Measurements from ENCODE around the gene AFF3. TPM values are rescaled to one million over a fixed set of nuclear protein-coding genes. Genes with fewer than 3 reads are reported as not detected.

The AFF3 gene
- total and polyA plus RNA-seq, 2 of the 8 experiments (the other 6 are each of a cell fraction or from before 2014, with no cell fraction given), result 0.27 to 3.0 TPM

DNA sequence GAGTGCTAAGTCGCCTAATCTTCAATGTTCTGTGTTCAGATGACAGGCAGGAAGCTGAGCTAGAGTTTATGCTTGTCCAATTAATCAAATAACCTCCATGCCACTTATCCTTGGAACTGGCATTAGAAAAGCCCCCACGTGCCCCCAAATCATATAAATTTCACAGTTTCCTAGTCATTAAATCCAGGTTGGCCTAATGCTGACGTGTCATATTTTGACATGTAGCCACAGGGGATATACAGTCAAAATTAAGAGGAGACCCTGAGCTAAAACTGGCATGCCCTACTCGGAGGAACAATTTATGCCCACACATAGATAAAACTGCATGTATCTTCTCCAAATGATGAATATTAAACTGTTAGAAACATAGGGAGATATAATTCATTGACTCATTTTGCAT is 101.0 kb downstream of the AFF3 start (continued):
- TF ChIP-seq, protein P1, sequence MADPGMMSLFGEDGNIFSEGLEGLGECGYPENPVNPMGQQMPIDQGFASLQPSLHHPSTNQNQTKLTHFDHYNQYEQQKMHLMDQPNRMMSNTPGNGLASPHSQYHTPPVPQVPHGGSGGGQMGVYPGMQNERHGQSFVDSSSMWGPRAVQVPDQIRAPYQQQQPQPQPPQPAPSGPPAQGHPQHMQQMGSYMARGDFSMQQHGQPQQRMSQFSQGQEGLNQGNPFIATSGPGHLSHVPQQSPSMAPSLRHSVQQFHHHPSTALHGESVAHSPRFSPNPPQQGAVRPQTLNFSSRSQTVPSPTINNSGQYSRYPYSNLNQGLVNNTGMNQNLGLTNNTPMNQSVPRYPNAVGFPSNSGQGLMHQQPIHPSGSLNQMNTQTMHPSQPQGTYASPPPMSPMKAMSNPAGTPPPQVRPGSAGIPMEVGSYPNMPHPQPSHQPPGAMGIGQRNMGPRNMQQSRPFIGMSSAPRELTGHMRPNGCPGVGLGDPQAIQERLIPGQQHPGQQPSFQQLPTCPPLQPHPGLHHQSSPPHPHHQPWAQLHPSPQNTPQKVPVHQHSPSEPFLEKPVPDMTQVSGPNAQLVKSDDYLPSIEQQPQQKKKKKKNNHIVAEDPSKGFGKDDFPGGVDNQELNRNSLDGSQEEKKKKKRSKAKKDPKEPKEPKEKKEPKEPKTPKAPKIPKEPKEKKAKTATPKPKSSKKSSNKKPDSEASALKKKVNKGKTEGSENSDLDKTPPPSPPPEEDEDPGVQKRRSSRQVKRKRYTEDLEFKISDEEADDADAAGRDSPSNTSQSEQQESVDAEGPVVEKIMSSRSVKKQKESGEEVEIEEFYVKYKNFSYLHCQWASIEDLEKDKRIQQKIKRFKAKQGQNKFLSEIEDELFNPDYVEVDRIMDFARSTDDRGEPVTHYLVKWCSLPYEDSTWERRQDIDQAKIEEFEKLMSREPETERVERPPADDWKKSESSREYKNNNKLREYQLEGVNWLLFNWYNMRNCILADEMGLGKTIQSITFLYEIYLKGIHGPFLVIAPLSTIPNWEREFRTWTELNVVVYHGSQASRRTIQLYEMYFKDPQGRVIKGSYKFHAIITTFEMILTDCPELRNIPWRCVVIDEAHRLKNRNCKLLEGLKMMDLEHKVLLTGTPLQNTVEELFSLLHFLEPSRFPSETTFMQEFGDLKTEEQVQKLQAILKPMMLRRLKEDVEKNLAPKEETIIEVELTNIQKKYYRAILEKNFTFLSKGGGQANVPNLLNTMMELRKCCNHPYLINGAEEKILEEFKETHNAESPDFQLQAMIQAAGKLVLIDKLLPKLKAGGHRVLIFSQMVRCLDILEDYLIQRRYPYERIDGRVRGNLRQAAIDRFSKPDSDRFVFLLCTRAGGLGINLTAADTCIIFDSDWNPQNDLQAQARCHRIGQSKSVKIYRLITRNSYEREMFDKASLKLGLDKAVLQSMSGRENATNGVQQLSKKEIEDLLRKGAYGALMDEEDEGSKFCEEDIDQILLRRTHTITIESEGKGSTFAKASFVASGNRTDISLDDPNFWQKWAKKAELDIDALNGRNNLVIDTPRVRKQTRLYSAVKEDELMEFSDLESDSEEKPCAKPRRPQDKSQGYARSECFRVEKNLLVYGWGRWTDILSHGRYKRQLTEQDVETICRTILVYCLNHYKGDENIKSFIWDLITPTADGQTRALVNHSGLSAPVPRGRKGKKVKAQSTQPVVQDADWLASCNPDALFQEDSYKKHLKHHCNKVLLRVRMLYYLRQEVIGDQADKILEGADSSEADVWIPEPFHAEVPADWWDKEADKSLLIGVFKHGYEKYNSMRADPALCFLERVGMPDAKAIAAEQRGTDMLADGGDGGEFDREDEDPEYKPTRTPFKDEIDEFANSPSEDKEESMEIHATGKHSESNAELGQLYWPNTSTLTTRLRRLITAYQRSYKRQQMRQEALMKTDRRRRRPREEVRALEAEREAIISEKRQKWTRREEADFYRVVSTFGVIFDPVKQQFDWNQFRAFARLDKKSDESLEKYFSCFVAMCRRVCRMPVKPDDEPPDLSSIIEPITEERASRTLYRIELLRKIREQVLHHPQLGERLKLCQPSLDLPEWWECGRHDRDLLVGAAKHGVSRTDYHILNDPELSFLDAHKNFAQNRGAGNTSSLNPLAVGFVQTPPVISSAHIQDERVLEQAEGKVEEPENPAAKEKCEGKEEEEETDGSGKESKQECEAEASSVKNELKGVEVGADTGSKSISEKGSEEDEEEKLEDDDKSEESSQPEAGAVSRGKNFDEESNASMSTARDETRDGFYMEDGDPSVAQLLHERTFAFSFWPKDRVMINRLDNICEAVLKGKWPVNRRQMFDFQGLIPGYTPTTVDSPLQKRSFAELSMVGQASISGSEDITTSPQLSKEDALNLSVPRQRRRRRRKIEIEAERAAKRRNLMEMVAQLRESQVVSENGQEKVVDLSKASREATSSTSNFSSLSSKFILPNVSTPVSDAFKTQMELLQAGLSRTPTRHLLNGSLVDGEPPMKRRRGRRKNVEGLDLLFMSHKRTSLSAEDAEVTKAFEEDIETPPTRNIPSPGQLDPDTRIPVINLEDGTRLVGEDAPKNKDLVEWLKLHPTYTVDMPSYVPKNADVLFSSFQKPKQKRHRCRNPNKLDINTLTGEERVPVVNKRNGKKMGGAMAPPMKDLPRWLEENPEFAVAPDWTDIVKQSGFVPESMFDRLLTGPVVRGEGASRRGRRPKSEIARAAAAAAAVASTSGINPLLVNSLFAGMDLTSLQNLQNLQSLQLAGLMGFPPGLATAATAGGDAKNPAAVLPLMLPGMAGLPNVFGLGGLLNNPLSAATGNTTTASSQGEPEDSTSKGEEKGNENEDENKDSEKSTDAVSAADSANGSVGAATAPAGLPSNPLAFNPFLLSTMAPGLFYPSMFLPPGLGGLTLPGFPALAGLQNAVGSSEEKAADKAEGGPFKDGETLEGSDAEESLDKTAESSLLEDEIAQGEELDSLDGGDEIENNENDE (IDR thresholded peaks at IDR 0.05; ENCODE audit: insufficient replicate concordance, low read length), result no peak
